KMS-11 (cell line): ENCODE data around the gene RUNDC3A.

Experiments
- H2AFZ ChIP-seq: fragments of 200-600 bp; sonication (generic); 2 replicates; pipeline ENCODE4 v1.6.1; 2016; ENCODE audit warnings: antibody characterized with exemption, mixed run types, low read depth
- H3K27ac ChIP-seq: fragments of 200-600 bp; sonication (generic); 2 replicates; pipeline ENCODE4 v1.6.1; 2016; ENCODE audit warnings: mild to moderate bottlenecking, mixed run types
- H3K27me3 ChIP-seq: fragments of 200-600 bp; sonication (generic); 2 replicates; pipeline ENCODE4 v1.6.1; 2017; ENCODE audit warnings: mild to moderate bottlenecking, low read depth, mixed run types, moderate library complexity; ENCODE audit not compliant: insufficient read depth
- H3K36me3 ChIP-seq: fragments of 200-600 bp; sonication (generic); 2 replicates; pipeline ENCODE4 v1.6.1; 2017; ENCODE audit warnings: mild to moderate bottlenecking, mixed run types; ENCODE audit not compliant: insufficient read depth
- H3K4me1 ChIP-seq: fragments of 200-600 bp; sonication (generic); 2 replicates; pipeline ENCODE4 v1.6.1; 2016; ENCODE audit warnings: mild to moderate bottlenecking, low read depth, mixed run types; ENCODE audit not compliant: poor library complexity, severe bottlenecking
- H3K4me2 ChIP-seq: fragments of 200-600 bp; sonication (generic); 2 replicates; pipeline ENCODE4 v1.7.0; 2016; ENCODE audit warnings: mild to moderate bottlenecking, mixed run types
- H3K4me3 ChIP-seq: fragments of 200-600 bp; sonication (generic); IDR thresholded peaks from 2 replicates; pipeline ENCODE4 v1.6.1; 2017; ENCODE audit warnings: low read depth, low read length, mixed read lengths; ENCODE audit not compliant: insufficient read depth
- H3K79me2 ChIP-seq: fragments of 200-600 bp; sonication (generic); 2 replicates; pipeline ENCODE4 v1.6.1; 2016; ENCODE audit warnings: low read depth, mixed run types; ENCODE audit not compliant: insufficient read depth
- H3K9ac ChIP-seq: fragments of 200-600 bp; sonication (generic); 2 replicates; pipeline ENCODE4 v1.6.1; 2016; ENCODE audit warnings: mild to moderate bottlenecking, mixed run types
- H4K20me1 ChIP-seq: fragments of 200-600 bp; sonication (generic); 2 replicates; pipeline ENCODE4 v1.6.1; 2016; ENCODE audit warnings: mild to moderate bottlenecking, mixed run types; ENCODE audit not compliant: insufficient read depth
- CTCF ChIP-seq: fragments of 200-600 bp; sonication (generic); conservative IDR thresholded peaks from 2 replicates; pipeline ENCODE4 v1.6.1; 2017; ENCODE audit warnings: low read depth, mild to moderate bottlenecking, antibody characterized with exemption, low read length, moderate library complexity, mixed read lengths

The RUNDC3A gene

GRCh38 chr17:44348988-44349364 is 40.6 kb downstream of the RUNDC3A start:
- H3K27ac ChIP-seq = no peak overlapping the region

GRCh38 chr17:44349553-44350070 is 41.2 kb downstream of the RUNDC3A start:
- Histone ChIP-seq H4K20me1 (no peaks in the 10 kb centered on the region), H3K4me1 (peaks cover 17% of the 10 kb centered on the region), H3K27me3 (no peaks in the 10 kb centered on the region)

More at GRCh38 chr17:44348988-44349364, 40.6 kb downstream of the RUNDC3A start:
- H3K4me1 ChIP-seq = peaks cover 22% of the 10 kb centered on the region
- H4K20me1 ChIP-seq = no peaks in the 10 kb centered on the region
- H3K4me2 ChIP-seq = no peak overlapping the region
- no peak overlapping the region for H2AFZ ChIP-seq
- H3K79me2 ChIP-seq = no peaks in the 10 kb centered on the region
- no peak for TF ChIP-seq CTCF
- H3K9ac ChIP-seq = no peak overlapping the region
- no peaks in the 10 kb centered on the region for H3K27me3 ChIP-seq
- no peaks in the 10 kb centered on the region for H3K36me3 ChIP-seq
- no peak overlapping the region for H3K4me3 ChIP-seq

GRCh38 chr17:44350733-44351226 is 42.4 kb downstream of the RUNDC3A start:
- H2AFZ ChIP-seq = no peak overlapping the region
- H3K27me3 ChIP-seq = no peaks in the 10 kb centered on the region
- no peaks in the 10 kb centered on the region for H4K20me1 ChIP-seq
- TF ChIP-seq CTCF = peak; percentile 93
- peaks cover 16% of the 10 kb centered on the region for H3K4me1 ChIP-seq
- no peak overlapping the region for H3K27ac ChIP-seq
- no peak overlapping the region for H3K9ac ChIP-seq
- H3K4me2 ChIP-seq = no peak overlapping the region
- H3K79me2 ChIP-seq = no peaks in the 10 kb centered on the region
- no peaks in the 10 kb centered on the region for H3K36me3 ChIP-seq
- H3K4me3 ChIP-seq = no peak overlapping the region

More at GRCh38 chr17:44349553-44350070, 41.2 kb downstream of the RUNDC3A start:
- no peak overlapping the region for H3K27ac ChIP-seq
- TF ChIP-seq CTCF = no peak
- no peak overlapping the region for H3K4me3 ChIP-seq
- no peaks in the 10 kb centered on the region for H3K79me2 ChIP-seq
- H3K9ac ChIP-seq = no peak overlapping the region
- no peaks in the 10 kb centered on the region for H3K36me3 ChIP-seq
- H3K4me2 ChIP-seq = no peak overlapping the region
- no peak overlapping the region for H2AFZ ChIP-seq

GRCh38 chr17:44351464-44351863 is 43.1 kb downstream of the RUNDC3A start:
- Histone ChIP-seq H3K4me3 (no peak overlapping the region), H3K9ac (no peak overlapping the region), H3K79me2 (no peaks in the 10 kb centered on the region), H3K36me3 (no peaks in the 10 kb centered on the region), H4K20me1 (no peaks in the 10 kb centered on the region), H2AFZ (no peak overlapping the region), H3K4me1 (peaks cover 12% of the 10 kb centered on the region), H3K4me2 (no peak overlapping the region), H3K27ac (no peak overlapping the region), H3K27me3 (no peaks in the 10 kb centered on the region)
- TF ChIP-seq CTCF = no peak
